Smooth muscle cell (in vitro differentiated cells): ENCODE results near the gene OSBPL2. TPM values are rescaled to one million over a fixed set of nuclear protein-coding genes. Genes with fewer than 3 reads are reported as not detected.

ENCODE experiments used
- DNase-seq: peaks from one replicate; lab custom pipeline; 2025; ENCODE audit not compliant: unreplicated experiment; lab: John Stamatoyannopoulos, UW
- H2AFZ ChIP-seq: fragments of 200-600 bp; sonication (generic); 2 replicates; pipeline ENCODE4 v1.6.0; 2016; ENCODE audit warnings: antibody characterized with exemption, low read depth, mild to moderate bottlenecking
- H3F3A ChIP-seq: fragments of 200-600 bp; sonication (generic); 2 replicates; pipeline ENCODE4 v1.6.0; 2017; ENCODE audit warnings: antibody characterized with exemption, low read depth
- H3K27ac ChIP-seq: fragments of 200-600 bp; sonication (generic); 2 replicates; pipeline ENCODE4 v1.5.1; 2016; ENCODE audit warnings: low read depth, mild to moderate bottlenecking
- H3K27me3 ChIP-seq: fragments of 200-600 bp; sonication (generic); 2 replicates; pipeline ENCODE4 v1.6.1; 2016; ENCODE audit warnings: low read depth, mild to moderate bottlenecking
- H3K36me3 ChIP-seq: fragments of 200-600 bp; sonication (generic); 2 replicates; pipeline ENCODE4 v1.5.1; 2016; ENCODE audit warnings: low read depth
- H3K4me1 ChIP-seq: fragments of 200-600 bp; sonication (generic); 2 replicates; pipeline ENCODE4 v1.5.1; 2016; ENCODE audit warnings: low read depth
- H3K4me2 ChIP-seq: fragments of 200-600 bp; sonication (generic); 2 replicates; pipeline ENCODE4 v1.6.0; 2016; ENCODE audit warnings: mild to moderate bottlenecking
- H3K4me3 ChIP-seq: fragments of 200-600 bp; sonication (generic); 2 replicates; pipeline ENCODE4 v1.5.1; 2016; ENCODE audit warnings: mild to moderate bottlenecking
- H3K79me2 ChIP-seq: fragments of 200-600 bp; sonication (generic); 2 replicates; pipeline ENCODE4 v1.6.0; 2016; ENCODE audit warnings: low read depth, mild to moderate bottlenecking
- H3K9ac ChIP-seq: fragments of 200-600 bp; sonication (generic); 2 replicates; pipeline ENCODE4 v1.6.0; 2016; ENCODE audit warnings: low read depth
- H3K9me3 ChIP-seq: fragments of 200-600 bp; sonication (generic); replicated peaks from 2 replicates; pipeline ENCODE4 v1.5.1; 2016; ENCODE audit warnings: low read depth
- H4K20me1 ChIP-seq: fragments of 200-600 bp; sonication (generic); 2 replicates; pipeline ENCODE4 v1.6.0; 2016; ENCODE audit warnings: low read depth
- WGBS: methylation state at CpG from one replicate; pipeline ENCODE4 v1.1.7; 2016; ENCODE audit warnings: low lambda C conversion rate; 5-methylcytosine and 5-hydroxymethylcytosine counted together
- polyA plus RNA-seq: library from polyadenylated mRNA; unstranded; fragments of >200 nt; fragmentation: Nextera tagmentation; extraction: Ambion mirVana; gene quantifications from 2 replicates; pipeline ENCODE4 v1.2.1, GENCODE V29; 2016
- total RNA-seq: library from RNA; depleted of rRNA; stranded (reverse); fragments of >200 nt; gene quantifications from 2 replicates; pipeline ENCODE4 v1.2.3, GENCODE V29; 2014
- TF ChIP-seq, protein P1 (sequence below): fragments of 200-600 bp; sonication (generic); IDR thresholded peaks from 2 replicates; pipeline ENCODE4 v1.5.1; 2017; ENCODE audit warnings: borderline replicate concordance, mild to moderate bottlenecking, antibody characterized with exemption; ENCODE audit not compliant: insufficient read depth, poor library complexity, severe bottlenecking

The OSBPL2 gene
- total and polyA plus RNA-seq, 2 experiments from 2014 or later, result 34.3 to 37.0 TPM

DNA sequence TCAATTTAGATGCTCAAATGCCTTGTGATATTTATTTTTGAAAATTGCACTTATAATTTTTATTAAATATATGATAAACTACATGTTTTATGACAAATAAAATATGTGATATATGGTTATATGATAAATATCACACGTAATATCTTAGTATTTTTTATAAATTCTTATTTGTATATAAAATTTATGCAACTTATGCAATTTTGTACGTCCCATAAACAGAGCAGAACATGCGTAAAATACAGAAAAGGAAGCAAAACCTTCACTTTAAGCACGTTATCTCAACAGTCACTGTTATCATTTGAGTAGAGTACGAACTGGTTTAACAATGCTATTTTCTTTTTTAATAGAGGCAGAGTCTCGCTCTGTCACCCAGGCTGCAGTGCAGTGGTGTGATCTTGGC, 48.8 kb downstream of the OSBPL2 start:
- Histone ChIP-seq H3K4me2 (no peak overlapping the region), H3F3A (no peaks in the 10 kb centered on the region), H3K4me3 (no peak overlapping the region), H3K9ac (no peak overlapping the region), H4K20me1 (peaks cover 9% of the 10 kb centered on the region), H3K36me3 (no peaks in the 10 kb centered on the region), H3K27me3 (no peaks in the 10 kb centered on the region), H3K79me2 (no peaks in the 10 kb centered on the region), H2AFZ (no peak overlapping the region), H3K4me1 (no peaks in the 10 kb centered on the region), H3K9me3 (no peaks in the 10 kb centered on the region), H3K27ac (no peak overlapping the region)
- TF ChIP-seq, protein P1, sequence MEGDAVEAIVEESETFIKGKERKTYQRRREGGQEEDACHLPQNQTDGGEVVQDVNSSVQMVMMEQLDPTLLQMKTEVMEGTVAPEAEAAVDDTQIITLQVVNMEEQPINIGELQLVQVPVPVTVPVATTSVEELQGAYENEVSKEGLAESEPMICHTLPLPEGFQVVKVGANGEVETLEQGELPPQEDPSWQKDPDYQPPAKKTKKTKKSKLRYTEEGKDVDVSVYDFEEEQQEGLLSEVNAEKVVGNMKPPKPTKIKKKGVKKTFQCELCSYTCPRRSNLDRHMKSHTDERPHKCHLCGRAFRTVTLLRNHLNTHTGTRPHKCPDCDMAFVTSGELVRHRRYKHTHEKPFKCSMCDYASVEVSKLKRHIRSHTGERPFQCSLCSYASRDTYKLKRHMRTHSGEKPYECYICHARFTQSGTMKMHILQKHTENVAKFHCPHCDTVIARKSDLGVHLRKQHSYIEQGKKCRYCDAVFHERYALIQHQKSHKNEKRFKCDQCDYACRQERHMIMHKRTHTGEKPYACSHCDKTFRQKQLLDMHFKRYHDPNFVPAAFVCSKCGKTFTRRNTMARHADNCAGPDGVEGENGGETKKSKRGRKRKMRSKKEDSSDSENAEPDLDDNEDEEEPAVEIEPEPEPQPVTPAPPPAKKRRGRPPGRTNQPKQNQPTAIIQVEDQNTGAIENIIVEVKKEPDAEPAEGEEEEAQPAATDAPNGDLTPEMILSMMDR, result no peak
- WGBS, result 84% methylated on average over 6 of the region's 6 CpGs
- DNase-seq, result no peak

DNA sequence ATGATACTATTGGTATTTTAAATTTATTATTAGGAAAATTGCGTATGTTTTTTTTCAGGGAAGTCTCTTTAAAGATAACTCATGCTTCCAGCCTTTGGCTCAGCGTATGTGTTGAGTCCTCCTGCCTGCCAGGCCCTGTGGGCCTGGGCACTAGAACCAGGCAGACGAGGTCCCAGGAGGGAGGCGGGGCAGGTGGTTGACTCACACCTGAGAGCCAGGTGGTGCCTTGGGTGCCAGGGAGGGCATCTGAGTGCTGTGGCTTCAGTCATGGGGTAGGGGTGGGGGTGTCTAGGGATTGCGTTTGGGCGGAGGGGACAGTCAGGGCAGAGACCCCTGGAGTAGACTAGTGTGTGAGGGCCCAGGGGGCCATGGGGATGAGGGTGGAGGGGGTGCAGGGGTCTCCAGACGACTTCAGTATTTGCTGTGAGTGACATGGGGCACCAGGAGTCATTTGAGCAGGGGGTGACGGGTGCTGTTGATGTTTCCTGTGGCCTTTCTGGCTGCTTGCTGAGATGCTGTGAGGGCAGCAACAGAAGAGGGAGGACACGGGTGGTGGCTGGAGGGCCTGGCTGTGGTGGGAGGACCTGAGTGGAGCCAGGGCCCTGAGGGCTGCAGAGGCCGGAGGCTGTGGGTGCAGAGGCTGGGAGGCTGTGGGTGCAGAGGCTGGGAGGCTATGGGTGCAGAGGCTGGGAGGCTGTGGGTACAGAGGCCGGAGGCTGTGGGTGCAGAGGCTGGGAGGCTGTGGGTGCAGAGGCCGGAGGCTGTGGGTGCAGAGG, 49.6 kb downstream of the OSBPL2 start:
- Histone ChIP-seq H3K9me3 (no peaks in the 10 kb centered on the region), H3K4me1 (no peaks in the 10 kb centered on the region), H2AFZ (no peak overlapping the region), H4K20me1 (peaks cover 9% of the 10 kb centered on the region), H3K79me2 (no peaks in the 10 kb centered on the region), H3F3A (no peaks in the 10 kb centered on the region), H3K9ac (no peak overlapping the region), H3K36me3 (no peaks in the 10 kb centered on the region), H3K4me3 (no peak overlapping the region), H3K27ac (no peak overlapping the region), H3K27me3 (no peaks in the 10 kb centered on the region), H3K4me2 (no peak overlapping the region)
- 96% methylated on average over 12 of the region's 12 CpGs for WGBS
- TF ChIP-seq, protein P1, result no peak
- DNase-seq, result no peak

DNA sequence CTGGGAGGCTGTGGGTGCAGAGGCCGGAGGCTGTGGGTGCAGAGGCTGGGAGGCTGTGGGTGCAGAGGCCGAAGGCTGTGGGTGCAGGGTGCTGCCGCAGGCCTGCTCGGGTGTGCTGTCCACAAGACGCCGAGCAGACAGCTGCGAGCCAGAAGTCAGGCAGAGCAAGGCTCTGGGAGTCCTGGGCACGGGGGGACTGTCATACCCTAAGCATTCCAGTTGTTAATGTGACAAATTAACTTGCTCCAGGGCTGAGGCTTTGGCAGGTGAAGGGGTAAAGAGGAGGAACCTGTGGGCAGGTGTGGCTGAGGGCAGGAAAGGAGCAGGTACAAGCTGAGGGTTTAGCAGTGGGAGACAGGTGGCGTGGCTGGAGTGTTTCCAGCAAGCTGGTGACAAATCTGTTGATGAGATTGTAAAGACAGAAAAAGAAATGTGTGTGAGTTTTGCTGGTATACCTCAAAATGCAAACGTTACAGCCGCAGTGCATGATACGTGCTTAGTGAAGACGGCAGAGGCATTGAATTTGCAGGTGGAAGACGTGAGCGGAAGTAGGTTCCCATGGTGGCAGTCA, 50.3 kb downstream of the OSBPL2 start:
- no peaks in the 10 kb centered on the region for H3F3A ChIP-seq
- H3K36me3 ChIP-seq, result no peaks in the 10 kb centered on the region
- H2AFZ ChIP-seq, result no peak overlapping the region
- H3K27ac ChIP-seq, result no peak overlapping the region
- H3K9ac ChIP-seq, result no peak overlapping the region
- no peak overlapping the region for H3K4me3 ChIP-seq
- no peaks in the 10 kb centered on the region for H3K4me1 ChIP-seq
- no peaks in the 10 kb centered on the region for H3K27me3 ChIP-seq
- H3K79me2 ChIP-seq, result no peaks in the 10 kb centered on the region
- no peak for DNase-seq
- peaks cover 9% of the 10 kb centered on the region for H4K20me1 ChIP-seq
- TF ChIP-seq, protein P1, result no peak
- H3K4me2 ChIP-seq, result no peak overlapping the region
- WGBS, result 95% methylated on average over 15 of the region's 15 CpGs
- H3K9me3 ChIP-seq, result no peaks in the 10 kb centered on the region
